ENCODE results near the gene C19orf12. TPM values are rescaled to one million over a fixed set of nuclear protein-coding genes. Genes with fewer than 3 reads are reported as not detected.

The C19orf12 gene
- total and polyA plus RNA-seq, 2 of the 13 experiments (the other 11 are each of a cell fraction or from before 2014, with no cell fraction given) = 17.7 to 34.4 TPM

- TF ChIP-seq, protein P1, sequence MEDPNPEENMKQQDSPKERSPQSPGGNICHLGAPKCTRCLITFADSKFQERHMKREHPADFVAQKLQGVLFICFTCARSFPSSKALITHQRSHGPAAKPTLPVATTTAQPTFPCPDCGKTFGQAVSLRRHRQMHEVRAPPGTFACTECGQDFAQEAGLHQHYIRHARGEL (CRISPR knock-in tag; IDR thresholded peaks at IDR 0.05) = no peak
- no peak for TF ChIP-seq ZFP82 (CRISPR knock-in tag; IDR thresholded peaks at IDR 0.05; ENCODE audit: borderline replicate concordance)
- no peak for TF ChIP-seq ZNF230 (CRISPR knock-in tag; IDR thresholded peaks at IDR 0.05)
- TF ChIP-seq ZNF253 (CRISPR knock-in tag; IDR thresholded peaks at IDR 0.05; ENCODE audit: borderline replicate concordance) = no peak
- TF ChIP-seq, protein P2, sequence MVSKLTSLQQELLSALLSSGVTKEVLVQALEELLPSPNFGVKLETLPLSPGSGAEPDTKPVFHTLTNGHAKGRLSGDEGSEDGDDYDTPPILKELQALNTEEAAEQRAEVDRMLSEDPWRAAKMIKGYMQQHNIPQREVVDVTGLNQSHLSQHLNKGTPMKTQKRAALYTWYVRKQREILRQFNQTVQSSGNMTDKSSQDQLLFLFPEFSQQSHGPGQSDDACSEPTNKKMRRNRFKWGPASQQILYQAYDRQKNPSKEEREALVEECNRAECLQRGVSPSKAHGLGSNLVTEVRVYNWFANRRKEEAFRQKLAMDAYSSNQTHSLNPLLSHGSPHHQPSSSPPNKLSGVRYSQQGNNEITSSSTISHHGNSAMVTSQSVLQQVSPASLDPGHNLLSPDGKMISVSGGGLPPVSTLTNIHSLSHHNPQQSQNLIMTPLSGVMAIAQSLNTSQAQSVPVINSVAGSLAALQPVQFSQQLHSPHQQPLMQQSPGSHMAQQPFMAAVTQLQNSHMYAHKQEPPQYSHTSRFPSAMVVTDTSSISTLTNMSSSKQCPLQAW (CRISPR knock-in tag; IDR thresholded peaks at IDR 0.05) = no peak
- no peak for TF ChIP-seq ZNF724P (CRISPR knock-in tag; IDR thresholded peaks at IDR 0.05; ENCODE audit: borderline replicate concordance)
- no peak for TF ChIP-seq MLLT10 (CRISPR knock-in tag; IDR thresholded peaks at IDR 0.05)
- TF ChIP-seq, protein P3, sequence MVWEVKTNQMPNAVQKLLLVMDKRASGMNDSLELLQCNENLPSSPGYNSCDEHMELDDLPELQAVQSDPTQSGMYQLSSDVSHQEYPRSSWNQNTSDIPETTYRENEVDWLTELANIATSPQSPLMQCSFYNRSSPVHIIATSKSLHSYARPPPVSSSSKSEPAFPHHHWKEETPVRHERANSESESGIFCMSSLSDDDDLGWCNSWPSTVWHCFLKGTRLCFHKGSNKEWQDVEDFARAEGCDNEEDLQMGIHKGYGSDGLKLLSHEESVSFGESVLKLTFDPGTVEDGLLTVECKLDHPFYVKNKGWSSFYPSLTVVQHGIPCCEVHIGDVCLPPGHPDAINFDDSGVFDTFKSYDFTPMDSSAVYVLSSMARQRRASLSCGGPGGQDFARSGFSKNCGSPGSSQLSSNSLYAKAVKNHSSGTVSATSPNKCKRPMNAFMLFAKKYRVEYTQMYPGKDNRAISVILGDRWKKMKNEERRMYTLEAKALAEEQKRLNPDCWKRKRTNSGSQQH (CRISPR knock-in tag; IDR thresholded peaks at IDR 0.05; ENCODE audit: low read depth) = no peak
- no peak for TF ChIP-seq KDM4B (CRISPR knock-in tag; IDR thresholded peaks at IDR 0.05)
- TF ChIP-seq SRF (IDR thresholded peaks at IDR 0.05; ENCODE audit: low read depth, low read length) = no peak
These were observed 47.7 kb downstream of the C19orf12 start (continued) for GRCh38 chr19:29667387-29667783.
